Middle frontal gyrus (tissue), 1 donor: Measurements from ENCODE around the gene GALNT18.
A peak's percentile ranks its signal among the peaks of the same experiment; 100 is the strongest.

ENCODE experiments used
- DNase-seq: peaks from one replicate; pipeline ENCODE4 v3.0.0-alpha.2; 2015; ENCODE audit warnings: low spot score; ENCODE audit errors: extremely low spot score

Gene GALNT18

DNA sequence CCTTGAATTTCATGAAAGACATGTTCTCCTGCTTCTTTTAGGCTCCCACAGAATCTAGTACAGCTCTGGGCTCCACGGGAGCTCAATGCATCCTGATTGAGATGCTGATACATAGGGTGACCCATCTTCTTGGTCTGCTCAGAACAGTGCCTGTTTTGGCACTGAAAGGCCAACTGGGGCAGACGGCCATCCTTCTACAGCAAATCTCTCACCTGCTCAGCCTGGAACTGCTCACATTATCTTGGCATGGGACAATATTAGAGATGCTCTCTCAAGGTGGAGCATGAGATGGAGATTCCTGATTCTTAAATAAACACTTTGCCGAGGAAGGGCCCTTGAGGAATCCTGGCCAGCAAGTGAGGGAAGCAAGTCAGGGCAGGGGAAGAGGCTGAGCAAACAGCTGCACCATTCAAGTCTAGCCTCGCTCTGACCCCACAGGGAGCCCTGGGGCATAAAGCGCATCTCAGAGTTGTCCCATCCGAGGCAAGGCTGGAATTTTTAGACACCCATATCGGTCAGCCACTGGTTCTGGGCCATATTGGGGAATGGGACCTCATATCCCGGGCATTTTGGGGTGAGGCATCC lies 210.3 kb downstream of the GALNT18 start:
- no peak for DNase-seq

DNA sequence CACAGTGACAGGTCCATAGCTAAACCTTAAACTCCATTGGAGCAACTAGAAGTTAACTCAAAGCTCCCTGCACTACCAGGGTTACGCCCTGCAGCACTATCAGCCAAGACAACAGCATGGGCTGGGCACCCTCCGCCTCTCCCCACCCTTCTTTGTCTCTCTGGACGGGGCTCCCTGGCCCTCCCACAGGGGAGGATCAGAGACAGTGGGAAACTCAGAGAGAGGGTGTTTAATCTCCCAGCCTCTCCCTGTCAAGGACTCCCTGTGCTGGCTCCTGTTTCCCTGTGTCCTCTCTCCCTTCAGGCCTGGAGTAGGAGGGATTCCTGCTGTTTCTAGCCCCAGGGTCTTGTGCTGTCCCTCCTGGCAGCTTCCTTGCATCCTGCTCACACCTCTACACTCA lies 211.9 kb downstream of the GALNT18 start:
- DNase-seq: no peak

DNA sequence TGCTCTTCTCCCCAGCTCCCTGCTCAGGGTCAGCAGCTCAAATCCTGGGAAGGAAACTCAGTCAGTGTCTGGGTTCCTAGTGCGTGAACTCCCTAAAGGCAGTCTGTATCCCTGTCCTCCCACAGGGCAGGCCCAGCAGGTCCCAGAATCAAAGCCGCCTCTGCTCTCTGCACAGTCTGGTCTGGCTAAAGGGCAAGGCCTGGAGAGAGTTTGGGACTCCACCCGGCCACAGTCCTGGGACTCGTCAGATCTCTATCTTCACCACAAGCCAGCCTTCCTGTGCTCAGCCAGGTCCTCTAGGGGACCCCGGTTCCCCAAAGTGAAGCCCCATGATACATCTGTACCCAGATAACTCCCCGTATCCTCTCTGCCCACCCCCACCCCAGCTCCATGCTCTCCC lies 212.6 kb downstream of the GALNT18 start:
- no peak for DNase-seq

DNA sequence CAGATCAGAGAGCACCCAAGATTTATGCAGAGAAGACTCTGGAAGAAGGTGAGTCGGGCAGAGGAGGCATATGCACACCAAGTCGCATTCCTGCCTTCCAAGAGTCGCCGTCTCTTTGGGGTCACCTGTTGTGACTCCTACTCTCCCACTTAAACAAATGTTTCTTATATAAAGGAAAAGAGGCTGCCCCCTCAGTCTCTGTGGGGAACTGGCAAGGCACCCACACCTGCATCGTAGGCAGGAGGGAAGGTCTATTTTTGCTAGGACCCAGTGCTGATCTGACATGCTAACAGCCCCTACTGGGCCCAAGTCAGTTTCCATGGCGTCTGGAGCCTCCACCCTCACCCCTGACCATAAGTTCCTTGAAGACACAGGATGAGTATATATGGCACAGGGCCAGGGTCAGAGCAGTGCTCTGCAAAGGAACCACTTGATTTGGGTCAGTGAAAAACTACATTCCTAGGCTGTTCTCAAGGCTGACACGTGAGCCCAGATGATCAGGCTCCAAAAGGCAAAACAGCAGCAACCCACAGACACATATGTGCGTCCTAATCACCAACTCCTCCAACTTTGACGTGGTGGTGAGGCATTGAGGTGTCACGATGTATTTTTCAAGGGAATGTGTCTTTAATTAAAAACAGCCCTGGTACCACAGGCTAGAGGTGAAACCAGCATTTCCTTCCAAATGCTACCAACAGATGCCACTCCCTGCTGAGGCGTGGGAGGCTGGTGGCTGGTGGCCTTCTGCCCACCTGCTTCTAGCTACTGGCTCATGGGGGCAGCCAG lies 213.2 kb downstream of the GALNT18 start:
- peak; percentile 6 for DNase-seq

DNA sequence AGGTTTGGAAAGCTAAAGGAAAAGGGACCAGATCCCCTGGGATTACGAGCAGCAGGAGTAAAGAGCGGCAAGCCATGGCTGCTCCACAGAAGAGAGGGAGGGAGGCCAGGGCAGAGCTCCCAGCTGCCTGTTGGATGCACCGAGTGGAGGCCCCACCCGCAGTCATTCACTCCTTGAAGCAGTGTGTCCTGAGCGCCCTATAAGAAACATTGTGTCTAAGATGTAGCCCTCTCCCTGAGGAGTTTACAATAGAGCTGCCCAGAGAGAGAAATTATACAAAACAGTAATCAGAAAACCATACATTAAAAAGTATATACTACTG lies 214.1 kb downstream of the GALNT18 start:
- no peak for DNase-seq

DNA sequence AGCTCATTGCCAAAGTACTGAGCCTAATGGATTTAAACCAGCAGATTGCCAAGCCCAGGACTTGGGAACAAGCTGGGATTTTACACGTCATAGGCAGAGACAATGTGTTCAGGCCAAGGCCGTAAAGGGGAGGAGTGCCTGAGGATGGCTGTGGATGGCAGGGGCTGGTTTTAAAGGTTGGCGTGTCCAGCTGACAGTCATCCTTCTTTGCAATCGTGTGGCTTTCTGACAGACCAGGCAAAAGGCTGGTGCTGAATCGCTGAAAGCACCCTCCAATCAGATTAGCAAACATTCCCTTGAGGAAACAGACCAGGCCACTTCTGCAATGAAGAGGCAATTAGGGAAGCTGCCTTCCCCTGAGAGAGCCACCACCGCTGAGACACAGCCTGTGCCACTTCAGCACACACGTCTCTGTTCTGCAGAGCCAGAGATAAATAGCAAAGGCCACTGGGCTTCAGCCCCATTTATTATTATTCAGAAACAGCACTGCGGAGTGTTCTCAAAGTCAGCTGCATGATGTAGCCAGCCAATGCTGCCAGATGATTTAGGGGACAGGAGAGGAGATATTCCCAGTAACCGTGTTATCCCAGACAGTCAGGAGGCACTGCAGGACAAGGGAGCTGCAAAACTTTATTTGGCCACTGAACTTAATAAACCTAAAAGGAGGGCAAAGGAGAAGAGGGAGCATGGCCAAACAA lies 214.6 kb downstream of the GALNT18 start:
- DNase-seq: no peak

DNA sequence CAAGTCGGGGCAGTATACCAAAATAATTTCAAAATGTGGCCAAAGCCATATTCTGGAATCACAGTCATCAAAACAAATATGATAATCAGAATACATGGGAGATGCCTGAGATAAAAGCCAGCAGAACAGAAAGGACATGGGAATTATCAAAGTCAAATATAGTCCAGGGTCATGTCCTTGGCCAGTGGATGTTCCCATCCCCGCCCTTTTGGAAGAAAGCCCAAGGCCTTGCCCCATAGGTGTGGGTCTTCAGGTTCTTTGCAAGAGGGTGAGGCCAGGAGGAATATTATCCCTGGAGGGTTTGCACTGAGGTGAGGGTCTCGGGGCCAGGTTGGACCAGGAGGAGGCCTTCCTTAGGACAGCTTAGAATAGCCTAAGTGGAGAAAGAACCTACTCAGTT lies 215.2 kb downstream of the GALNT18 start:
- DNase-seq: no peak

DNA sequence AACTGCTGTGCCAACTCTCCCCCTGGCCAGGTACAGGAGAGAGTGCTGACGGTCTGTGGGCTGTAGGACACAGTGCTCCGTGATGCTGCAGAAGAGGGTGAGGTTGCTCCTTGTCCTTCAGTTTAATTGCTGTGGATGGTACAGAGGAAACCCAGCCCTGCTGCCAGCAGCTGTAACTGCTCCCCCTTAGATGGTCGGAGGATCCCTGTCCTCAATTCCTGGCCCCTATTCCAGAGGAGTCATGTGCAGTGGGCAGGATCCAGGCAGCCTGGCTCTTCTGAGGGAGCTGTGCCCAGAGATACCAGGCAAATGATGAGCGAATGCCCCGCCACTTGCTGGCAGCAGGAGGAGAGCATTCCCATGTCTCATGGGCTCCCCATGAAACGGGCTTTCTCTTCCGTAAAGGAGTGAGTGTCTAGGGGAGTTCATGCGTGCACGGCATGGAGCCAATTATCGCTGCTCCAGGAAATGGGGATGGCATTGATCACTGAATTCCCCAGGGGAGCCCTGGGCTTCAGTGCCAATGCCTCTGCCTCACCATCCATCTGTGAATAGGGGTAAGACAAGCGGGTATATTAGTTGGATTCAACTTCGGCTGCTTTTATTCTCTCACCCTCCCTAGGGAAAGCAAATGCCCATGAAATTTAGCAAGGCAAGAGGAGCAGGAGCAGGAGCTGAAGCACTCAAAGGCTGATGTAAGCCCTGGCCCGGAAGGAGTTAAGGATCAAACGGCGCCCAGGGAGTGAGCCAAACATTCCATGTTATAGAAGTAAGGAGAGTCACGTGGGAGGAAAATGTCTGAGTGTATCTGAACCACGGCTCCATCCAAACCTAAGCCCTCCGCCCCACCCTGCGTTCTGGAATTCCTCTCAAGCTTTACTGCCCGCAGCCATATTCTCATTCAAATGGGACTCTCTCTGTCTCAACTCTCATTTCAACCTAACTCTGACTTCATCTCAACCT lies 217.8 kb downstream of the GALNT18 start:
- no peak for DNase-seq

DNA sequence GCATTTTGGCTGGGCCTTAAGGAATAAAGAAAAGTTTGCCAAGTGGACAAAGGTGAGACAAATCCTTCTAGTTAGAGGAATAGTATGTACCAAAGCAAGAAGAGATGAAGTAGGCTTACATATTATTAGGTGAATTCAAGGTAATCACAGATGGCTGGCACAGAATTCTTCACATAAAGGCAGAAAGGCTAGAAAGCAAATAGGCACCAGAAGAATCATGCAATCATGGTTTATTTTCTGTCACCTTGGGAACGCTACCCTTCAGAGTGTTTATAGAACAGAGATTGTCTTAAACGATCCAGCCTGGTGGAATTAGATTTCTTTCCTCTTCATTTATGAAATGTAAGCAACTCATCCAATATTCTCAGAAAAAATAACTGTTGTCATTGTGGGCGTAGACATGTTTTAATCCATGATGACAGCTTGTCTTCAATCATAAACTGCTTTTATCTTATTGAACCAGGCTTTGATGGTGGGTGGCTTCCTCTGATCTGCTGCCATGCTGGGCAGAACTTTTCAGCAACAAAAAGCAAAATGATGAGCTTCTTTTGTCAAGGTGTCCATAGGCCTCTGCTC lies 219.8 kb downstream of the GALNT18 start:
- DNase-seq: no peak

DNA sequence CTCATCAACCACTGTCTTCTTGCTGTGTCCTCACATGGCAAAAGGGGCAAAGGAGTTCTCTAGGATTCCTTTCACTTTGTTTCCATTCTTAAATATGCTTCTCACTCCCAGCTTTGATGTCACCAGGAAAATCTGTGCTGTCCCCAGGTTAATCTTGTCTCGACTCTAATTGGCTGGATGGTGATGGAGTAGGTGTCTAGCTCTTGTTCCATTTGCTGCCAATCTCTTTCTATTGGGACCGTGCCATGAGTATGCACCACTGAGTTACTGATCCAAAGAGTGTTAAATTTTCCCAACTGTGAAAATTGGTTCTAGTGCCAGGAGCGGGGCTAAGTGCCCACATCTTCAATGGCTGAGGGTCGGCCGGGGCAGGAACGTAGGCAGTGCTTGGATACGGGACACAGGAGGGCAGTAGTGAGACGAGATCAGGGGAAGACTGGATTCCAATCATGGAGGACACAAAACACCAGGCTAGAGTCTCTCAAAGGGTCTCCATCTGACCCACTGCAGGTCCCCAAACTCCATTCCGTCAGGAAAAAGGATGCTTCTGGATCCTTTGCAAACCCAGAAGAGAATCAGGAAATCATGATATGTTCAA lies 221.1 kb downstream of the GALNT18 start:
- DNase-seq: no peak

DNA sequence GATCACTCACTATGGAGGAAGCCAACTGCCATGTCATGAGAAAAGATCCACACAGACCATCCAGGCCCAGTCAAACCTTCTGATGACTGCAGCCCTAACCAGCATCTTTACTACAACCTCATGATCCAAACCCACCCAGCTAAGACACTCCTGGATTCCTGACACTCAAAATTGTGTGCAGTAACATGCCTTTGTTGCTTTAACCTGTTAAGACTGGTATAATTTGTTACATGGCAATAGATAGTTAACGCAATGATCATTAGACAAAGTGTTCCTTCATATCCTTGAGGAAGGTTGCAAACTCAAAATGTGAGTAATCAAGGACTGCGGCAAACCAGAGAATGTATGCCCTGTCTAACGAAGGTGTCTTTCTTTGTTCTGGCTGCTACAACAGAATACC lies 221.7 kb downstream of the GALNT18 start:
- no peak for DNase-seq

DNA sequence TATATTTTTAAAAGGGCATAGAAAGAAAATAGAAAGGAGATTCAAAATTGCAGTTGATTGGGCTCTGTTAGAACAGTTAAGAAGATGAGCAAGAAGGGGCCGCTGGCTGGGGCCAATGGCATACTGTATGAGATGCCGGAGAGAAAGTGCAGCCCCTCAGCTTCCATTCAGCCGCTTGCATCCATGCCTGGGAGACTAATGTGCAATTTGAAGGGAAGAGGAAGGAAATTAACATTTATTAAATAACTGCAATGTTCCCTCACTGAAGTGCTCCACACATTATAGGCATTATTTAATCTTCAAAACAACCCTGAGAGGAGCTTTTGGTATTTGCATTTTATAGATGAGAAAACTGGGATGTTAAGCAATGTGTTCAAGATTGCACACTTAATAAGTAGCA lies 224.0 kb downstream of the GALNT18 start:
- no peak for DNase-seq

DNA sequence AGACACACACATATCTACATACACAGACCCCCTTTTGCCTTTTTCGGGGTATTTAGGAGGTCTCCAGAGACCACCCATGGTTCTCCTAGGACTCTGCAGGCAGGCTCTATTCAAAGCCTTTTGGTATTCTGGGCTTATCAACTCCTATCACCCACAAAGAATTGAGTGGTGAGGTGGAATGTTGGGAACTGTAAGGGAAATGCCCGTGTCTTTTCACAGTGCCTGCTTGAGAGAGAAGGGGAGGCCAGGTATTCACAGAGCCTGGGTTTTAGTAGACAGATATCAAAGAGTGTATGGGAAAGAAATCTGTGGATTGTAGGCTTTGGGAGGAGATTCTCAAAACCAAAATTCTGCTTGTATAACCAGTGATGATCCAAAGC lies 224.8 kb downstream of the GALNT18 start:
- no peak for DNase-seq

DNA sequence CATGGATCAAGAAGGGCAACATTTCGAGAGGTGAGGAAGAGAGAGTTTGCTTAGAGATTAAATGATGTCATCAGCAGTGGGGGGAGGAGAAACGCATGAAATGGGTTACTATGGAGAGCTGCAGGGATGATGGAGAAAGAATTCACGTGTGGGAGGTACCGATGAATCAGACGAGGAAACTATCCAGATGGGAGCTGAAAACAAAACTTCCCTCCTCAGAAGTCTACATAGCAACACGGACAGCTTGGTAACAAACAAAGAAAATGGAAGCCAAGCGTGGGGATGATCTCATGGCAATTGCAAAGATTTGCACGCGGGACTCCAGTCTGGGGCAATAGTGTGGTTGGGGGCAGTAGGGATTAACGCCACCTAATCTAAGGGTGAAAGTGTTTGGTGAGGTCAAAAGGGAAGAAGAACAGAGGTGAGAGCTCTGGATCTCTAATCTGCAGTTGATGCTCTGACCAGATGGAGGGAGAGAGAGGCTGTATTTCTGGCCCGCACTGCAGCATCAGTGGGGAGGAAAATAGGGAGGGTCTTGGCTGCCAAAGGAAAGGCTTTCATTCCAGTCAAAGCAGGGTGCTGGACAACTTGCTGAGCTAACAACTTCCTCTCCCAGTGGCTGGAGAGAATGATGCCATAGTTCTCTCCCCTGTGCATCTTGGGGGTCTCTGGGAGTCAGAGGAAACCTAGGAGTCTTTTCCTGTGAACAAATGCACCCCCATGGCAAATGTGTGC lies 225.3 kb downstream of the GALNT18 start:
- peak; percentile 50 for DNase-seq

DNA sequence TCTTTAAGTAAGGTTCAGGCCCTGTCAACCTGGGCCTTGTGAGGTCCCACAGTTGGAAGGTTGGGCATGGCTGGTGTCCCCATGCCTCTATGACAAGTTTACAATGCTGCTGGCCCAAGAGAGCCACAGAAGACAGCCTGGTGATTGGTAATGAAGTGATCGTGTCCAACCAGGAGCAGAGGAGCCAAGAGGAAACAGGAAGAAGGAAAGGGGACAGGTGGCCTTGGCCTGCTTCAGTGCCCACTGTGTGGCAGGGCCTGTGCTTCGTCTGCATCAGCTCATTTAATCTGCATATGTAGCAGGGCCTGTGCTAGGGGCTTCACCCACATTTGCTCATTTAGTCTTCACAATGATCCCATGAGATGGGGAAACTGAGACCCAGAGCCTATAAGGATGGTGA lies 226.7 kb downstream of the GALNT18 start:
- no peak for DNase-seq

DNA sequence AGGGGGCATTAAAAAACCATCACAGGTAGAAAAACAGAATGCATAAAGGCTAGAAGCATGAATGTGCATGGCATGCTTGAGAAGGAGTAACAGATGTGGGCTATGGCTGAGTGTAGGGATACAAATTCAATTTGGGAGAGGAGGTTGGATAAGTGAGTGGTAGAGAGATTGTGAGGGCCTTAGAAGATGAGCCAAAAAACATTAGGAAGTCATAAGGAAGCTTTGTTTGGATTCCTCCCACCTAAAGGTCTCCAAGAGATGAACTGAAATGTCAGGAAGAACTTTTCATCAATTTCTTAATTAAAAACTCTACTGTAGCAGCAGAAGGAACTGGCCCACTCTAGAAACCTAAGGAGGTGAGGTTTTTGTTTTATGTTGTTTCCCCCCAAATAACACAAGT lies 227.6 kb downstream of the GALNT18 start:
- no peak for DNase-seq

DNA sequence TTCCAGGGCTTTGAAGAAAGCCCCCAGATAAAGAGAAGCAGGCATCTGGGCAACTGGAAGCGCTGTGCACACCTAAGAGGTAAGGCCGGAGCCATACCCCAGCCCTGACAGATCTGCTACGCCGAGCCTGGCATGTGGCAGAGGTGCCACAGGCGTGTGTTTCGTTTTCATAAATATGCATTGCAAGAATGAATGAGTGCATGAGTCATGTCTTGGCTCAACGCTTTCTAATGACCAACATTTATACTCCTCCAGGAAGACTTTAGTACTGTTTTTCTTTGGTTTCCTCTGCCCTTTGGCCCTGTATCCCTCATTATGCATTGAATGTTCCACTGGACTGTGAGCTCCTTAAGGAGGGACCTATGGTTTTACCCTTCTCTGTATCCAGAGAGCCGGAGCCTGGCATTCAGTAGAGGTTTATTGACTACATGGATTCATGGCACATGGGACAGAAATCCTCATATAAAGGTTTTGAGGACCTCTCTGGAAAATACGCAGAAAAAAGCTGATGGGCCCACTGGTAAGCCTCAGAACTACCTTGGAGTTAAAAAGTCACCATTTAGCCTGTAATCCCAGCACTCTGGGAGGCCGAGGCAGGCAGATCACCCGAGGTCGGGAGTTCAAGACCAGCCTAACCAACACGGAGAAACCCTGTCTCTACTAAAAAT lies 229.9 kb downstream of the GALNT18 start:
- no peak for DNase-seq

DNA sequence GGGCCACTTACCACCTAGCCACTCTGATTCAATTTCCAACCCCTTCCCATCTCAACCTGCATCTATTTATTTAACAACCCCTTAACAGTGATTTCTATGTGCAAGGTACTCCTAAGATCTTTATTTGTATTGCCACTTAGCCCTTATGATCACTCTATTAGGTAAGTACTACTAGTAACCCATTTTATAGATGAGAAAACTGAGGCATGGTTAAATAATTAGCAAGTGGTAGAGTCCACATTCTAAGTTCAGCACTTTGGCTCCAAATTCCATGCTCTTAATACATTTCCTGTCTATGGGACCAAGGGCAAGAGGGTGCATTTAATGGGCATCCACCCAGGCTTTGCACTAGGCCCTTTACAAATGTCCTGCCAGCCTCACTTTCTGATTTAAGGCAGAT lies 230.6 kb downstream of the GALNT18 start:
- no peak for DNase-seq

DNA sequence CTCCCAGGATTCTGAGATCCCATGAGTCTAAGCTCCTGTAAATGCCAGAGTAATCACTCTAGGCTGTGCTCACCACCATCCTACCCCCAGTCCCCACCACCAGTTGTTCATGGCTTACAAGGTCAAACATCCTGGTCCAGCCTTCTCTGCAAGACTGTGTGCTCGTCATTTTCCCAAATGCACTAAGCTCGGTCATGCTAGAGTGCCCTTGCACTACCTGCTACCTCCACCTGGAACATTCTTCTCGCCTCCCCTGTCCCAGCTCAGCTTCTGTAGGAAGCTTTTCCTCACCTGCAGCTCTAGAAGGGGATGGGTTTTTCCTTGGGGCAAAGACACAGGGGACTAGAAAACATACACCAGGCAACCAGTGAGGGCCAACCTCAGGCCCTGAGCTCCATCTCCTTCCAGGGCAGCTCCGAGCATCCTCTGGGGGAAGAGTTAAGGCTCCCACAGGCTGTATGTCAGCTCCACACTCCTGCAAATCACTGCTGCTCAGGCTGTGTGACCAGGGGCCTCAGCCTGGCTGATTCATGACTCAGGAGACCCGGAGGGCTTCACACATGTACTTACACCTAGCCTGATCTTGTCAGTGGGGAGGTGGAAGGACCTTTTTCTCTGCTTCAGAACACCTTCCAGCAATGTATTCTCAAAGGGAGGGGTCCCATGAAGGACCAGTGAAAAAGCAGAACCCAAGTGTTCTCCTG lies 231.6 kb downstream of the GALNT18 start:
- no peak for DNase-seq
